Inferior parietal cortex (tissue), 1 donor: ENCODE measurements around the gene ITIH2.
A peak's percentile ranks its signal among the peaks of the same experiment; 100 is the strongest.
"Not testable (repeated sequence)": the region's sequence is repeated elsewhere in the genome, so short reads cannot be mapped to it uniquely, and the experiment has no call there.

ENCODE experiments used
- DNase-seq: peaks from one replicate; pipeline ENCODE4 v3.0.0-alpha.2; 2016; ENCODE audit errors: extremely low spot score

Gene ITIH2, protein sequence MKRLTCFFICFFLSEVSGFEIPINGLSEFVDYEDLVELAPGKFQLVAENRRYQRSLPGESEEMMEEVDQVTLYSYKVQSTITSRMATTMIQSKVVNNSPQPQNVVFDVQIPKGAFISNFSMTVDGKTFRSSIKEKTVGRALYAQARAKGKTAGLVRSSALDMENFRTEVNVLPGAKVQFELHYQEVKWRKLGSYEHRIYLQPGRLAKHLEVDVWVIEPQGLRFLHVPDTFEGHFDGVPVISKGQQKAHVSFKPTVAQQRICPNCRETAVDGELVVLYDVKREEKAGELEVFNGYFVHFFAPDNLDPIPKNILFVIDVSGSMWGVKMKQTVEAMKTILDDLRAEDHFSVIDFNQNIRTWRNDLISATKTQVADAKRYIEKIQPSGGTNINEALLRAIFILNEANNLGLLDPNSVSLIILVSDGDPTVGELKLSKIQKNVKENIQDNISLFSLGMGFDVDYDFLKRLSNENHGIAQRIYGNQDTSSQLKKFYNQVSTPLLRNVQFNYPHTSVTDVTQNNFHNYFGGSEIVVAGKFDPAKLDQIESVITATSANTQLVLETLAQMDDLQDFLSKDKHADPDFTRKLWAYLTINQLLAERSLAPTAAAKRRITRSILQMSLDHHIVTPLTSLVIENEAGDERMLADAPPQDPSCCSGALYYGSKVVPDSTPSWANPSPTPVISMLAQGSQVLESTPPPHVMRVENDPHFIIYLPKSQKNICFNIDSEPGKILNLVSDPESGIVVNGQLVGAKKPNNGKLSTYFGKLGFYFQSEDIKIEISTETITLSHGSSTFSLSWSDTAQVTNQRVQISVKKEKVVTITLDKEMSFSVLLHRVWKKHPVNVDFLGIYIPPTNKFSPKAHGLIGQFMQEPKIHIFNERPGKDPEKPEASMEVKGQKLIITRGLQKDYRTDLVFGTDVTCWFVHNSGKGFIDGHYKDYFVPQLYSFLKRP

DNA sequence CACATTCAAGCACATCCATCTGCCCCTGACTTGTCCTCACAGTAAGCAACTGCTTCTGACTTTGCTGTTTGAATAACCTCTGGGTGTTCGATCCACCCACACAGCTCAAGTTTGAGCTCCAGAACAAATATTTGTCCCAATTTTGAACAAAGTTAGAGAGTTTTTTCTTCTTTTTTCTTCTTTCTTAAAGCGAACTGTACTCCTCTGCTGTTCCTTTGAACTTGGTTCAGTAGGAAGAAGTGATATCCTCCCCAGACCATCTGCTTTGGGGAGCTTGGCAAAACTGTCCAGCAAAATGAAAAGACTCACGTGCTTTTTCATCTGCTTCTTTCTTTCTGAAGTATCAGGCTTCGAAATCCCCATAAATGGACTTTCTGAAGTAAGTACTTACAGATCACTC, at the start of gene ITIH2:
Gene ITIH2, plus strand, starts transcription at position 177 of the 400 bp plus-strand sequence. Its CDS starts 119 bp downstream, at position 296.
- DNase-seq: no peak

DNA sequence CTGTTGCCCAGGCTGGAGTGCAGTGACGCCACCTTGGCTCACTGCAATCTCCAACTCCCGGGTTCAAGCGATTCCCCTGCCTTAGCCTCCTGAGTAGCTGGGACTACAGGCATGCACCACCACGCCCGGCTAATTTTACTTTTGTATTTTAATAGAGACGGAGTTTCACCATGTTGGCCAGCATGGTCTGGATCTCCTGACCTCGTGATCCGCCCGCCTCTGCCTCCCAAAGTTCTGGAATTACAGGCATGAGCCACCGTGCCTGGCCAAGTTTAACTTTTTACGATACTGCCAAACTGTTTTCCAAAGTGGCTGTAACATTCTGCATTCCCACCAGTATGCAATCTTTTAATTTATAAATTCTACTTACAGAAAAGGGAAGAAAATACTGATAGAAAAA, 46.0 kb upstream of the ITIH2 start:
- not testable (repeated sequence) for DNase-seq

DNA sequence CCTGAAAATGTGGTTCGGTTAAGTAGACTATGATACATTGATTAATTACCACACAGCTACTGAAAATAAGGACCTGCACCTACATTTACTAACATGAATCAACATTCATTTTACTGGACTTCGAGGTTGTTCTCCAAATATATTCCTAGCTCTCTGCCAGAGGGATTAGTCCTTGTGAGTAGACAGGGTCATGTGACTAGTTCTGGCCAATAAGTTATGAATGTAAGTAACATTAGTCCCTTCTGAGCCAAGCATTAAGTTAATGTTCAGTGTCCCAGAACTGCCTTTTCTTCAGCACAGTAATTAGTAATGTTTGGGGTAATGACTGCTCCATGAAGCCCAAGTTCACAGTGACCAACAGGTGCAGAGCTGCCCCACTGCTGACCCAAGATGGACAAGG, 45.6 kb upstream of the ITIH2 start:
- DNase-seq: no peak

DNA sequence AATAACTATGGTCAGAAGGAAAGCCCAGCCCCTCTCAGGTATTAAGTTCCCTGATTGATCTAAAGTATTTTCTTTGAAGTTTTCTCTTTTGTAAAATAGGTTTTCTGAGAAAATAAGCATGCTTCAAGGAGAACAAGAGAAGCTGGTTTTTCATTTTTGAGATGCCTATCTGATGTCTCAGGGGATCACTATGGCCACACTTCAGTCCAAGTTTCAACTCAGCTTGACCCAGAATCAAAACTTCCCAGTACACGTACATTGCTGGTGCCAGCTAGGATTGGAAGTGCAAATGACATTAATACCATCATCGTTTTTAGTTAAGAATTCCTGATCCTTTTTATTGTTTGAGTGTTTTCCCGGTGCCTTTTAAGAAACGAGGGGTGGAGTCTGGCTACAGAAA, 43.6 kb upstream of the ITIH2 start:
- no peak for DNase-seq

DNA sequence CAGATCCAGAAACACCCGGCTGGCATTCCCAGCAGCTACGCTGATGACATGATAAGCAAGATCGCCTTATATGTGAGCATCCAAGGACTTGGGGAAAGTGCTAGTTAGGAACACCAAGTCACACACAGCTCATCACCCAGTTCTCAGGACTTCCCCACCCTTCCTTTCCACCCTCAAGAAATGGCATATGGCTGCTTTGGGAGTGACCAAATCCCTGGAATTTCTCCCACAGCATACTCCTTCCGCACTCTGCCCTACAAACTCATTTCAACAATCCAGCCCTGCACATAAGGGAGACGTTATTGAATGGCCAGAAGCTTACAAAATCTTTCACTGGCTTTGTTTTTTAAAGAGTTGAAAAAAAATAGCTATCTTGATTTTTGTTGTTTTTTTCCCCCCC, 40.6 kb upstream of the ITIH2 start:
- no peak for DNase-seq

DNA sequence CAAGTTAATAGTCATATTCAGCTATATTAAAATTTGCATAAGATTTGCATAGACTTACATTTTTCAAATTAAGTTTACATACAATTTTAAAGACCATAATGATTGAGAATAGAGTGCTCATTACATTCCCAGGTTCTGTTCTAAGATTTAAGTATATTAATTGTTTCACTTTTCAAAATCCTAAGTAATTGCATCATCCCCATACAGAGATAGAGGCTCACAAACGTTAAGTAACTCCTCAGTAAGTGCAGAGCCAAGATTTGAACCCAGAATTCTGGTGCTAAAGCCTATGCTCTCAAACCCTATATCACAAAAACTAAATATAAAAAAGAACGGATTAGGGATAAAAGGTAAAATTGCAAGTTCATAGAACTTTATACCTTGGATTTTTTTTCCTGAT, 38.4 kb upstream of the ITIH2 start:
- DNase-seq: no peak

DNA sequence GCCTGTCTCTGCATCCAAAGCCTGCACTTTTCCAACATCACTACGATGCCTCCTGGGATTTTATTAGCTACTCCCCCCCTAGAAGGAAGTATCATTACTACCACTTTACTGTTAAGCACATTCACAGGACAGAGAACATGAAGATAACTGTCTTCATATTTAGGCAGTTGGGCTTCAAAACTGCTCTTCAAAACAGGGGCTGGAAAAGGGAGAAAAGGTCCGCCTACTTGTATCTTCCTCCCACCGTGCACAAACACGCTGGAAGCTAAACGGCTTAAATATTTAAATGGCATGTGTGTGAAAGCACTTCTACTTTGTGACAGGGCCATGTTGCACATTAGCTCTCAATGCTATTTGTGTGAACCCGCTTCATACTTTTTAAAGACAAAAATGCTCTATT, 37.3 kb upstream of the ITIH2 start:
- DNase-seq: no peak

DNA sequence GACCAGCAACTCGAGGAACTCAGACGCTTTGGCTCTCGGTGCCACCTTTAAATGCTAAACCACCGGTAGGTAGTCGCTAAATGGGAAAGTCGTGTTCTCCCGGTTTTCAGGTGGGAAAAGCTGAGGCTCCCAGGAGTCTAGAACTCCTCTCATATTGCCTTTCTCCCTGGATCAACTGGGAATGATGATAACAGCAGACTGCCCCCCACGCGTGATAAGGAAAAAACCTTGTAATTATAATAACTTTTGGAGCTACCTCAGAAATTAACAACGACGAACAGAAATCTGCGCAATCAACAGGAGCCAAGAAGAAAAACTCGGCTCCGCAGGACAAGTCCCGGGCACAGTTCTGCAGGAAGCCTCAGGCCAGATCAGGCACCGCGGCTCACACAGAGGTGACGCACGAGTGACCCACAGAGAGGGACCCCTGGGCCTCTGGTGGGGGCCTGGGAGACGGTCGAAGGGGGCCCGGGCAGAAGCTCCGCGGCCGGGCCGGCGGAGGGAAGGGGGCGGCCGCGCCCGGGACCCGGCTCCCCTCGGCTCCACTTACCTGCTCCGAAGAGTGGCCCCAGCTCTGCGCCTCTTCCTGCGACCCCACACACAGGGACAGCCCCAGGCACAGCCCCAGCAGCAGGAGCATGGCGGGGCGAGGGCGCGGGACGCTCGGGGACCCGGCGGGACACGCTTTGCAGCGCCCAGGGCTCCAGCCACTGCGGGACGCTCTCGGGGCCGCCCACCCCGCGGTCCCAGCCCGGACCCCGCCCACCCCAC, 36.7 kb upstream of the ITIH2 start, which contains the start of gene ITIH5:
Gene ITIH5, minus strand, starts transcription at position 714 of the 771 bp plus-strand sequence. Its CDS starts 74 bp downstream, at position 640.
- no peak for DNase-seq

DNA sequence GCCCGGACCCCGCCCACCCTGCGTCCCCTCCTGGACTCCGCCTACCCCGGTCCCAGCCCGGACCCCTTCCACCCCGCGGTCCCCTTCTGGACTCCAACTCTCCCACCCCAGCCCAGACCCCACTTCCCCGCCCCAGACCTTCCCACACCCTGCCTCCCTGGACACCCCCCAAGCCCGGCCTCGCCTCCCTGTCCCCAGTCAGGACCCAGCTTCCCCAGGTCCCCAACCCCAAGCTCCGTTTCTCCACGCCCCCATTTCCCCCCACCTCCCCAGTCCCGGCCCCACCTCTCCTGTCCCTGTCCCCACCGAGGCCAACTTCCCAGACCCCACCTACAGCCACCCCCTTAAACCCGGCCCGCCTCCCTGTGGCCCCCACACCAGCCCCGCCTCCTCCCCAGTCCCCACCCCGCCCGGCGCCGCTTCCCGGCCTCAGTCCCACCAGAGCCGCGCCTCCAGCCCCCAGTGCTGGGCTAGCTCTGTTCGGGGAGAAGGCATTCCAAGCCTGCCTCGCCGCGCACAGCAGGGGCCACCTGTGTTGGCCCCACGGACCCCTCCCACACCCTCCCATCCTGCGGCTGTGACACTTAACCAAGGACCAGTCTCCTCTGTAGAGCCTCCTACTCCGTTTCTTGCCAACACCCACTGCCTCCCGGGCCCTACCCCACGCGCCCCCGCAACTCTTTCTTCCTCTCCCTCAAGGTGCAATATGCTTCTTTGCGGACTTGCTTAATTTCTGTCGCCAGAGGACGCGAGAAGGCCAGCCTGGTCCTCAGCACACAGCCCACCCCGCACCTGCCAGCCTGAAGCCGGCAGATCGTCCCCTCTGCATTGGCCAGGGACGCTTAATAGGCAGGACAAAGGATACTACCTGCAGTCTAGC, 35.6 kb upstream of the ITIH2 start:
- DNase-seq: no peak

DNA sequence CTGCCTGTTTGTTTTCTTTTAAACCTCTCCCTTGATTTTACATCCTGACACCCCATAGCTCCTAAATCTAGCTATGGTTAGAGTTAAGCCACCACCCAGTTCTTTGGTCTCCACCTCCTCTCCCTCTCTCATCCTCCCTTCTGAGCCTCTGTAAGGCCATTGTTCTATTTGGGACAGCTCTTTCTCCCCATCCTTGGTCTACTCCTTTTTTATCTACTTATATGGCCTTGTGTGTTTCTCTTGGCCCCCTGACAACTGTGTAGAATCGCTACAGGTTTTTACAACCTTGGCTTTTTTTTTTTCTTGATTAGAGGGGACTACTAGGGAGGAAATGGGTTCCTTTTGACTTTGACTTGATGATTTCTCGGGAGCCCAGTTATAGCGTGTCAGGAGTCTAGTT, 33.0 kb upstream of the ITIH2 start:
- DNase-seq: no peak

DNA sequence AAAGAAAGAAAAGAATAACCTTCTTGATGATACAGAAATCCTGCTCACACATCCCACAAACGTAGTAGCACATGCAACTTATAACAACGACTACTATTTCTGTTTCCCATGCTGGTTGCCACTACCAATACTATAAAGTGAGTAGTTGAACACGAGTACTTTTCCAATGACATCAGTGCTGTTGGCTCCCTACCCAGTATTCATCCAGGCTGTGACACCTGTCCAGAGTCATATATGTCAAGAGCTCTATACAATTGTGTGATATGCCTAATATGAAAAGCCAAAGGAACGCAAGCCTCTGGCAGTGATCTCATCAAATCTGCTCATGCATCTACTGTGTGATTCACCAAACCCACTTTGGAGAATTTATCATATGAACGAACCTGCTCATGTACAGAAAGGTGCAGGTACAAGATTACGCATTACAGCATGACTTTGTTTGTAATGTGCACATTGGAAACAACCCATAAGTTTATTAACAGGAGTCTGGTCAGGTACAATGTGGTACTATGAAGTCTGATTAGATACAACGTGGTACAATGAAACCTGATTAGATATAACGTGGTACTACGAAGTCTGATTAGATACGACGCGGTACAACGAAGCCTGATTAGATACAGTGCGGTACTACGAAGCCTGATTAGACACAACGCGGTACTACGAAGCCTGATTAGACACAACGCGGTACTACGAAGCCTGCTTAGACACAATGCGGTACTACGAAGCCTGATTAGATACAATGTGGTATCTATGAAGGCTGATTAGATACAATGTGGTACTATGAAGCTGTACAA, 30.6 kb upstream of the ITIH2 start:
- no peak for DNase-seq

DNA sequence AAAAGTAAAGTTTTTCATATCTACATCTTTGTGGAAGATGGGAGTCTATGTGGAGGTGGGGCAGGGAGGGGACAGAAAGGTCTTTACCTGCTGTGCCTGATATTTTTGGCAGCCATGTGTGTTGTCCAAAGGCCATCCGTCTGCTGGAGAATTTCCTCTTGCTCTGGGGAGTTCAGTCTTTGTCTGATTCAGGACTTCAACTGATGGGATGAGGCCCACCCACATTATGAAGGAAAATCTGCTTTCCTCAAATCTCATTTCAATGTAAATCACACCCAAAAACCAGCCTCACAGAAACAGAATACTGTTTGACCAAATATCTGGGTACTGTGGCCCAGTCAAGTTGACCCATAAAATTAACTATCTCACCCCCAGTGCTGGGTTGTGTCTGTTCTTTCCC, 23.9 kb upstream of the ITIH2 start:
- DNase-seq: no peak

DNA sequence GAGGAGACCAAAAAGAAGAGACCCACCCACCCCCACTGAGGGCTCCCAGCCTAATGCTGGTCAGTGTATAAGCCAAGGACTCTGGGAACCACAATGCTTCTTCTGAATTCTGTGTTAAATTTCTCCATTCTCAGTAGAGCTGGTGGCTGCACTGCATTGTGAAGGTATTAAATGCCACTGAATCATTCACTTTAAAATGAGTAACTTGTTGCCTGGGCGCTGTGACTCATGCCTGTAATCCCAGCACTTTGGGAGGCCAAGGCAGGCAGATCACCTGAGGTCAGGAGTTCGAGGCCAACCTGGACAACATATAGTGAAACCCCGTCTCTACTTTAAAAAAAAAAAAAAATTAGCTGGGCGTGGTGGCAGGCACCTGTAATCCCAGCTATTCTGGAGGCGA, 23.0 kb upstream of the ITIH2 start:
- not testable (repeated sequence) for DNase-seq

DNA sequence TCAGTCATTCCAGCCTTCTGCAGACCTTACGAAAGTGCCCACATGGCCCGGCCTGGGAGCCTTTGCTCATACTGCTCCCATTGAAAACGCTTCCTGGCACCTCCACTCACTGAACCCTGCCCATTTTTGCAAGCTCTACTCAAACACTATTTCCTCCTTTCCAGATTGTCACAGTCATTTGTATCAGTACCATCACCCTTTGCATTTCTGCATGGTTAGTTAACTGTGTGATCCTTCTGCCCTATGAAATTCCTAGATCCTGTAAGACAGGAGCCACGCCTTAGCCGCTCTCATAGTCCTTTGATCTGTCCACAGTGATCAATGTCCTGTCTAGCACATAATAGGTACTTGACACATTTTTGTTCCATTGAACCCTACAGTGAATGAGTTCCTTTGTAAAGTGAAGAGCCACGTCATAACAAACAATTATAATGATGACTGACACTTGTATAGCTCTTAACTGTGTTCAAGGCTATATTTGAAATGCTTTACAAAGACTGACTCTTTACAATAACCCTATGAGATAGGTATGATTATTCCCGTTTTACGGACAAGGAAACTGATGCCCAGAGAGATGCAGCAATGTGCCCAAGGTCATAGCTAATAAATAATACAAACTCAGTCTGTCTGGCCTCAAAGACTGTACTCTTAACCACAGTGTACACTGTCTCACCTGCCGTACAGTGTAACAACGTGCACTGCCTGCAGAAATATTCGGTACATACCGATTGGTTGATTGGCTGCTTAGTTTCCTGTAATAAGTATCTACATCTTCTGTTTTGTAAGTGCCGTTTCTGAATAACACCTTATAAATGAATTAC, 16.6 kb upstream of the ITIH2 start:
- DNase-seq: no peak

DNA sequence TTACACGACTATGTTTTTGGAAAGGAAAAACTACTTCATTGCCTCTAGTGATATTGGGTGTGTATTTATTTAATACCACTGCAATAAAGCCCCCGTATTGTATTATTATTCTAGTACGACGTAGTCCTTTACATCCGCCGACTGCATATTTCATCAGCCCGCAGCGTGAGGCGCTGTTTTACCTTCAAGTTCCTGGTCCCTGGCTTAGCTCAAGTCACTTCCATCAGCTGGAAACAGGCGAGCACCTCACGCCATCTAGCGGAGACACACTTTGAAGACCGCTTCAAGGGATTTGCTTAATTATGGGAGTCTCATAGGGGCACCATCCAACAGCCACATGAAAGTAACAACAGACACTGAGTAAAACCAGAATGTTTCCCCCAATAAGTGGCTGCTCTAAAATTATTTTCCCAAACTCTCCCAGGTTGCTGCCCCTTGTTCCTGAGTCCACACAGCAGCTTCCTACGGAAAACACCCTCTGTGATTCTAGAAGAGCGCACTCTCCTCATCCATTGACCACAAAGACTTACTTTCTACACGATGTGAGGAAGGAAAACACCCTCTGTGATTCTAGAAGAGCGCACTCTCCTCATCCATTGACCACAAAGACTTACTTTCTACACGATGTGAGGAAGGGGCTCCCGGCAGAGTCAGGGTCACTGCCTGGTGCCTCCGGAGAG, 15.7 kb upstream of the ITIH2 start:
- peak; percentile 92 for DNase-seq

DNA sequence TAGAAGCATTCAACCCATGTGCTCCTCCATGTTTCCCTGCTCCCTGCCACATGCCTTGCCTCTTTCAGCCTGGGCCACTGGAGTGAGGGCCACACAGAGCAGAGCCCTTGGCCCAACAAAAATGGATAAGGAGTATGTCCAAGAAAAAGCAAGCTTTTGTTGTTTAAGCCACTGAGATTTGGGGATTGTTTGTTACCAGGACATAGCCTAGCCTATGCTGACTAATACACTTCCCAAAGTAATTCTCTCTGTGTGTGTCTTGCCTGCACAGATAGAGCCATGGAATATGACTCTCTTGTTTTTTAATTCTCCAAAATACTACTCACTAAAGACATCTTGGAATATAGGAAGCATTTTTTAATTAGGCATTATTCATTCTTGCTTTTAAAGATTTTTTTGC, 13.5 kb upstream of the ITIH2 start:
- no peak for DNase-seq

DNA sequence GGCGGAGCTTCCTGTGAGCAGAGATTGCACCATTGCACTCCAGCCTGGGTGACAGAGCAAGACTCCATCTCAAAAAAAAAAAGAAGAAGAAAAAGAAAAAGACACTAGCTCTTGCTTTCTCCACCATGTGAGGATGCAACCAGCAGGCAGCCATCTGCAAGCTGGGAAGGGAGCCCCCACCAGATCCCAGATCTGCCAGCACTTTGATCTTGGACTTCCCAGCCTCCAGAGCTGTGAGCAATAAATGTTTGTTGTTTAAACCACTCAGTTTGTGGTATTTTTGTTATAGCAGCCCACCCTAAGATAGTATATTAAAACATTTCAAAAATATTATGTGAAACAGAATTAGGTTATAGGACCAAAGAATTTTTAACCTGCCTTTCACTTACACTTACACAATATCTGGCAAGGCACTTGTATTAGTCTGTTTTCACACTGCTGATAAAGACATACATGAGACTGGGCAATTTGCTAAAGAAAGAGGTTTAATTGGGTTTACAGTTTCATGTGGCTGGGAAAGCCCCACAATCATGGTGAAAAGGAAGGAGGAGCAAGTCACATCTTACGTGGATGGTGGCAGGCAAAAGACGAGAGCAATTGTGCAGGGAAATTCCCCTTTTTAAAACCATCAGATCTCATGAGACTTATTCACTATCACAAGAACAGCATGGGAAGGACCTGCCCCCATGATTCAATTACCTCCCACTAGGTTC, 12.1 kb upstream of the ITIH2 start:
- DNase-seq: not testable (repeated sequence)

DNA sequence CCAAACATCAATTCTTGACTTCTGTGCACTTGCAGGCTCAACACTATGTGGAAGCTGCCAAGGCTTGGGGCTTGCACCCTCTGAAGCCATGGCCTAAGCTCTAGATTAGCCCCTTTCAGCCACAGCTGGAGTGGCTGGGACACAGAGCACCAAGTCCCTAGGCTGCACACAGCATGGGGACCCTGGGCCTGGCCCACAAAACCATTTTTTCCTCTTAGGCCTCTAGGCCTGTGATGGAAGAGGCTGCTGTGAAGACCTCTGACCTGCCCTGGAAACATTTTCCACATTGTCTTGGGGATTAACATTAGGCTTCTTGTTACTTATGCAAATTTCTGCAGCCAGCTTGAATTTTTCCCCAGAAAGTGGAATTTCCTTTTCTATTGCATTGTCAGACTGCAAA, 10.7 kb upstream of the ITIH2 start:
- DNase-seq: not testable (repeated sequence)
